Inflammatory macrophage treated with lipopolysaccharide for 1 hour (primary cell): ENCODE measurements around the gene MAN1A1.
"Not testable (repeated sequence)": the region's sequence is repeated elsewhere in the genome, so short reads cannot be mapped to it uniquely, and the experiment has no call there.

ENCODE experiments used
- DNase-seq, 2 donors: peaks; one replicate each; pipeline ENCODE4 v3.0.0-alpha.2; 2020 to 2022

The MAN1A1 gene

DNA sequence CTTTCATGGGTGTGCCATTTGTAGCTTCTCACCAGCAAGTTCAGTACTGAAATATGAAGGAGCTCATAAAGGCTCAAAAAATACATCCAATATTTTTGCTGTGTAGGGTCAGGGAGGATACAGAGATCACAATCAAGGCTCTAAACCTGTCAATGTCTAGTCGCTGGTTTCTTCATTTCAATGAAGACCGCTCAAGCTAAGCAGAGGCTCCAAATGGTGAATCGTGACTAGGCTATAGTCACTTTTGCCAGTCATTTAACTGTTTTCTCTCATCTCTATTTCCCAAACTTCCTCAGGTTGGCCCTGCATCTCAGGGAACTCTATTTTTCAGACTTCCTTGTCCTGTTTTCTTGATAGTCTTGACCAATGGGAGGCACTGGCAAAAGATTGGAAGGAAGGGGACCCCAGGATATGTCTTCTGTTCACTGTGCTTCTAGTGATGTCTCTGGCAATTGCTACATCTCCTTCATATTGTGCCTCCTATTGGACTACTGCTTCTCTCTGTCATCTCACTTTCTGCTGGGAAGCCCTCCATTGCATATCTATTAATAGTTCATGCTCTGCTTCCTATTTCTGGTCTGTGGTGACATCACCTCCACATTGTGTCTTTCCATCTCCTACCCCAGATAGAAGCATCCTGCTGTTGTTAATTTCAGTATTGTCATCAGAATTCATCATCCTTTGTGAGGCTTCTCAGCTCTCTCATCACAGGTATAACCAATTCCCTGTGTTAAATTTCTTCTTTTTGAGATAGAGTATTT is 183.4 kb downstream of the MAN1A1 start:
- DNase-seq, result peak in 1 of 2 donors; percentile 42

DNA sequence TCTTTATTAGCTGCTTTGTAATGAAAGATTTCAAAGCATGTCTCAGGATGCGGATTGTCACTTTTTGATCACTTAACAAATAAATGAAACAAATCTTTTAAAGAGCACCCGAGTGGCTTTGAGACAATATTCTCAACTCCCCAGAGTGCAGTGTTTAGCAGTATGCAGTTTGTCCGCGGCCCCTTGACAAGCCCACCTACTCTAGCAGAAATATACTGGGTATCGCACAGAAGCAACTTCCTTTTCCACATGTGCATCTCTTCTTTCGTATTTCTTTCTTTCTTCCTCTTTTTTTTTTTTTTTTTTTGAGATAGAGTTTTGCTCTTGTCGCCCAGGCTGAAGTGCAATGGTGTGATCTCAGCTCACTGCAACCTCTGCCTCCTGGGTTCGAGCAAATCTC is 186.6 kb downstream of the MAN1A1 start:
- DNase-seq, result no peak

DNA sequence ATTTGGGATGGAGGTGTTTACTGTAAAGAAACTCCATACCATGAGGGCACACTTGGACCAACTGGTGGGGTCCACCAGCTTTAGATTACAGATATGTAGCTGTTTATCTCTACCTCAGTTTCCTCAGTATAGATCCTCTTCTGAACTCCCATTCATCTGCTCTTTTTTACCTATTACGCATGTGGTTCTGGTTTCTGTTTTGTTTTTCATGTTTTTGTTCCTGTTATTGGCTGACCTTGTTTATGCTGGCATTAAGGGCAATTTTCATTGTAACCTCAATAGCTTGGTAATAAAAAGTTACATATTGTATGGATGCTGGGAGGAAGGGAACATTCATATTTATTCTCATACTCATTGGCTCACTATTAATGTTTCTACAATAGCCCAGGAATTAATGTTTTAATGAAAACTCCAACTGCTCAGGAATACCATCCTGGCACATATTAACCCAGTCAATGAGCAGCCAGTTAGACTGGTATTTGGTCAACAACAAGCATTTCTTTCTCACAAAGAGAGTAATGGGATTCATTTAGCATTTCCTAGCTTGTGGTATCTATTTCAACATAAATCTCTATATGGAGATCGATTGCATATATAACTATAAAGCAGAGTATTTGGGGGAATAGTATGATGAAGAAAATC is 187.3 kb downstream of the MAN1A1 start:
- no peak for DNase-seq

DNA sequence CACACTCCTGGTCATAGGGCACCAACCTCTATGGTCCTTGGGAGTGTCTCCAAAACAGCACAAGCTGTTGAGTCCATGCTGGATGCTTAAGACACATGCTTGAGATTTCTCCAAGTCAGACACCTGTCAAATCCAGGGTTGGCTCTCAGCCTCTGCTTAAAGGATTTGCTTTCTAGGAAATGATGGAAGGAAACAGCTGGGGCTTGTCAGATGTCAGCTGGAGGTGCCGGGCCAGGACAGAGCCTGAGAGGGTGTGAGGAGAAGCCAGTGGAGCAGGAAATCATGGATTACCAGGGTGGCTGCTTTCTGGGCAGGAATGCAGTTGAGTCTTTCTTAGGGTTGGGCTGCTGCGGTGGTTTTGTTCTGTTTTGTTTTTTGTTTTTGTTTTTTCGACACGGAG is 188.1 kb downstream of the MAN1A1 start:
- no peak for DNase-seq

DNA sequence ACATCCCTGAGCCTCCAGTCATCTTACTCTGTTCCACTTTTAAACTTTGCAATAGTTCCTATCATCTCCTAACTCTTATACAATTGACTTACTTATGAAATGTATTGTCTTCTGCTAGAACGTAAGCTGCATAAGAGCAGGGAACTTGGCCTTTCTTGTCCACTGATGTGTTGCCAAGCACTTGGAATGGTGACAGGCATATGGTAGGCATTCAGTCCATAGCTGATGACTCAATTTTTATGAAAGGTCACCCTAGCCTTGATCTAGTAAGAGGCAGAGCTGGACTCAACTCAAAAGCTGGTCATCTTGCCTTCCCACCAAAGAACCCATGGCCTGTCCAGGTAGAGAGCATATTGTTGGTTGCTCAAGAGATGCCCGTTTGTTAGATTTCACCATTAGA is 188.7 kb downstream of the MAN1A1 start:
- no peak for DNase-seq

DNA sequence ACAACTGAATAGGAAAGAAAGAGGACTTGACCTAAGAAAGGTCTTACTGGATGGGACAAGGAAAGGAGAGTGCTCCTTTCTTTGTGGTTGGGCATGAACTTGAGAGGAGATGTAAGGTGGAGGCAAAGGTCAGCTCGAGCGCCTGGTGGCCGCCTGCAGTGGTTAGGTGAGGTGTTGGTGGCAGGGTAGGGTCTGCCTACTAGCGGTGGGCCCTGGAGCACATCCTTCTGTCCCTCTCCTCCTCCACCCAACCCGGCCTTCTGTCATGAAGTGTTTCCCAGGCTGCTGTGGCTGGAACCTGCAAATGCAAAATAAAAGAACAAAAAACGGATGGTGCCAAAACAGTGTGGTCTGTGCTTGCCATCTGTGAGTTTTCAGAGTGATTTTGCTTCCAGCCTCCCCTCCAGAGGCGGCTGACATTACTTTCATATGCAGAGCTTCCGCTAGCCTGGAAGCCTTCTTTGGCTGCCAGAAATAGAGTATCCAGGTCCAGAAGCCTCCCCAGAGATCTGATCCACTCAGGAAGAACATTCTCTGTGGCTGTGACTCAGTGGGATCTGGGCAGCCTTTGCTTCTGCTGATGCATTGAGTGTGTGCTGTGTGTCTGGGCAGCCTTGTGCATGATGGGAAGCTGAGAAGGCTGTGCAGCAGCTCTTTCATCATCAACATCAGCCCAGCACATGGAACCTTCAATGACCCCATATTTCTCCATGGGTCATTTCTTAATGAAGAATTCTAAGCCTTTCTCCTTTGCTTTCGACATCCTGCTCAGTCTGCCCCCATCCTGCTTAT is 191.3 kb downstream of the MAN1A1 start:
- peak; percentile 78 to 89 for DNase-seq

DNA sequence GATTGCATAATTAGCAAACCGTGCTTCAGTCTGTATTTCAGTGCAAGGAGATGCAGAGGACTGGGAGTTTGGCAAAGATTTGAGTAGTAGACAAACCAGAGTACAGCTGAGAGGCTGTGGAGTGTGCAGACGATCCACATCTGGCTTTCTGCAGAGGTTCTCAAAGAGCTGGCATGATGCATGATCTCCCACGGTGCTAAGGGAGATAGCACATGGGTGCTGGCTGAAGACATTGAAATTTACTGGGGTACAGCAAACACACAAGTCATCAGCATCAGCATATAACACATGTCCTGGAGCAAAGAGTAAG is 192.1 kb downstream of the MAN1A1 start:
- no peak for DNase-seq

DNA sequence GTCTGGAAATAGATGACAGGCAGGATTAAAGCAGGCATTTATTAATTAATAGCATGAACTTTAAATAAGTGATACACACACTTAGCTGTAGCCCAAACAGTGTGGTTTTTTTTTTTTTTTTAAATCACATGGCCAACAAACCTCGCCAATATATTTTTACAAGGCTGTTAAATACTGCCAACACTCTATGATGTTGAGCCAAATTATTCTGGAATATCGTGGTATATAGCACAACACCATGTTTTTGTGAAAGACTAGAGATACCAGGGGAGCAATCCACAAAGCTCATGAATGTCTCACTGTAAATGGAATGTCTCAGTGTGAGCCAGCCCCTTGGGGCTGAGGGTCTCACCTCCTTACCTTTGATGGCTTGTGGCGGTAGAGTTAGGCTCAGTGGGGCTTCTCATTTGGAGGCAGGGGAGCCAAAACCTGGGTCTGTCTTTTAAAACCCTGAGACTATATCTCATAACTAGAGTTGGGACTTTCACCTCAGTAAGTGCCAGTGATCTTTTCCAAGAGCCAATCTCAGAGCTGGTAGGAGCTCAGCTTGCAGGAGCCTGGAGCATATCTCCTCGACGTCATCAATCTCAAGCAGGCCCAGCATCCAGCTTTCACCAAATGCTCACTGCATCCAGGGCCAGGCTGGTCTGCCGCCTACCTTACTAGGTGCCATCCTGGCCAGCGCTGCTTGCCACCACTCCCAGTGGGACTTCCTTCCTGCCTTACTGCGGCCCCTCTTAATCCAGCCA is 192.6 kb downstream of the MAN1A1 start:
- no peak for DNase-seq

DNA sequence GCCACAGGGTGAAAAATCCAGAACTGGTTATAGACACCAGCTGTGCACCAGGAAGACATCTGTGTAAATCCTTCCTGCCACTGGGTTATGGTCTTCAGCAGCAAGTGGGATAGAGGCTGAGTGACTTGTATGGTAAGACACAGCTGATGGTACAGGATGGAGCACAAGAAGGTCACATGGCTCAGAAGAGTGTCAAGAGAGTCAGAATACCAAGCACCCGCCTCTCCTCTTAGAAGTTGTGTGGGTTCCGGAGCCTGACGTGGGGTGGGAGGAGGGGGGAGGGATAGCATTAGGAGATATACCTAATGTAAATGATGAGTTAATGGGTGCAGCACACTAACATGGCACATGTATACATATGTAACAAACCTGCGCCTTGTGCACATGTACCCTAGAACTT is 193.5 kb downstream of the MAN1A1 start:
- DNase-seq, result not testable (repeated sequence)

DNA sequence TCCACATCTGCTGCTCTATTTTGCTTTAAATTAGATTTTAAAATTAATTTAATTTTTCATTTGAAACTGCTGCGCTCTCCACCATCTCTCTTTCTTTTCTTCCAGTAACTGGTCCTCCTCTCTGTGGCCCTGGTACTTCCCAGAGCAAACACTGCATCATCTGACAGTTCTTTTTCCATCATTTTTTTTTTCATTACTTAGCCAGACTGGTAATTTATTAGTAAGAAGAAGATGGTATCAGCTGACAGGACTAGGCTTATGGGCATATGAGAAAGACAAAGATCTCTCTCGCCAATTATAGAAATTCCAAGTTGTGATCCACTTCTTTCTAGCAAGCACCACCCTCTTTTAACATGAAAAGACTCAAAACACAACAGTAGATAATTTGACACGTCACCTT is 197.4 kb downstream of the MAN1A1 start:
- DNase-seq, result no peak

DNA sequence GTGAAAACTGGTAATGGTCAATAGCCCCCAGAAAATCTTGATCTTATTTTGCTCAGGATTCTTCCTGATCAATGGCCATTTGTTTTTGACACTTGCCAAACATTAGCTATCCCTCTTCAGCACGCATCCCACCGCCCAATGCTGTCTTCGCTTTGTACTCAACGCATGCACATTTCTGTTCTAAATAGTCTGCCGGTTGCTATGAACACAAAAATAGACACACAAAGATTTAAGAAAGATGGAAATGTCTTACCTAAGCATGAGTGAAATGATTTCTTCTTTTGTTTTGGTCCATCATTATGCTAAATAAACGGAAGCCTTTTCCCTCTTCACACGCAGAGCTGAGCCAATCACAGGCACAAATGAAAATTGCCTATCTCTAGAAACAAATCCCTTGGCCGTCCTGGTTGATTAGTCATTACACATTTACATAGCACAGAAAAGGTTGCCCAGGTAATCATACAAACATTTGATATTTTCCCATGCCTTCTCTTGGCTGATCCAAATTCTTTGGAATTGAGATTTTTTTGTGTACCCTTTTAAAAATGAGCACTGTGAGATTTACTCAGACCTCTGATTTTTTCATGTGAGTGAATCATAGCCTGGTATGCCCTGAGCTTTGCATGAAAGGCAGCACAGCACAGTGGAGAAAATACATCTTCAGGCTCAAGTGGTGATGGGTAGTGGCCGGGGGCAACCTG is 200.6 kb downstream of the MAN1A1 start:
- DNase-seq, result no peak

DNA sequence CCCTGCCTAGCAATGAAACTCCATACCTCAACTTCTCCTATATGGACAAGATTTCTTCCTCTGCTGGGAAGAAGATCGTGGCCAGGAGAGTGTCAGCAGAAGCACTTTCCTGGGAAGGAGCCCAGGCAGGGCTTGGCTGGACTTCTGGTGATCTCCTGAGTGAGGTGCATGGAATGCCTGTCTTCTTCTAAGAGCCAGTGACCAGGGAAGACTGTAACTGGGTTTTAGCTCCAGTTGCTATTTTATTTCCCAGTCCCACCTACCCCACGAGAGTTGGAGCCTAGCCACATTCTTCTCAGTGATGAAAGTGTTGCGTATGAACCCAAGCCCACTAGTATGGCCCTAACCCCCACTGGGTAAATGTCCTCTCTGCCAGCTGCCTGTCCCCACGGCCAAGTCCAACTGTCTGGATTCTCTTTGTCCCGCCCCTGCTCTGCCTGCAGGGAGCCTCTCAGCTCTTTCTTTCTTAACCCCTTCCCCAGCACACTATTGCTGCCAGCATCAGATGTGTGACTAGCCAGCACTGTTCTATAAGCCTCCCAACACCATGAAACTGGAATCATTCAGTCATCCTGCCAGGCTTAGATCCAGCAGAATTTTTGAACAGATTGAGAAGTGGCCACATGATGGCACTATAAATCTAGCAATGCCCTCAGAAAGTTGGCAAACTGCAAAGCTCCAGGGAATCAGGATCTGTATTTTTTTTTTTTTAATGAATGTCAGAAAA is 201.3 kb downstream of the MAN1A1 start:
- peak; percentile 53 to 79 for DNase-seq

DNA sequence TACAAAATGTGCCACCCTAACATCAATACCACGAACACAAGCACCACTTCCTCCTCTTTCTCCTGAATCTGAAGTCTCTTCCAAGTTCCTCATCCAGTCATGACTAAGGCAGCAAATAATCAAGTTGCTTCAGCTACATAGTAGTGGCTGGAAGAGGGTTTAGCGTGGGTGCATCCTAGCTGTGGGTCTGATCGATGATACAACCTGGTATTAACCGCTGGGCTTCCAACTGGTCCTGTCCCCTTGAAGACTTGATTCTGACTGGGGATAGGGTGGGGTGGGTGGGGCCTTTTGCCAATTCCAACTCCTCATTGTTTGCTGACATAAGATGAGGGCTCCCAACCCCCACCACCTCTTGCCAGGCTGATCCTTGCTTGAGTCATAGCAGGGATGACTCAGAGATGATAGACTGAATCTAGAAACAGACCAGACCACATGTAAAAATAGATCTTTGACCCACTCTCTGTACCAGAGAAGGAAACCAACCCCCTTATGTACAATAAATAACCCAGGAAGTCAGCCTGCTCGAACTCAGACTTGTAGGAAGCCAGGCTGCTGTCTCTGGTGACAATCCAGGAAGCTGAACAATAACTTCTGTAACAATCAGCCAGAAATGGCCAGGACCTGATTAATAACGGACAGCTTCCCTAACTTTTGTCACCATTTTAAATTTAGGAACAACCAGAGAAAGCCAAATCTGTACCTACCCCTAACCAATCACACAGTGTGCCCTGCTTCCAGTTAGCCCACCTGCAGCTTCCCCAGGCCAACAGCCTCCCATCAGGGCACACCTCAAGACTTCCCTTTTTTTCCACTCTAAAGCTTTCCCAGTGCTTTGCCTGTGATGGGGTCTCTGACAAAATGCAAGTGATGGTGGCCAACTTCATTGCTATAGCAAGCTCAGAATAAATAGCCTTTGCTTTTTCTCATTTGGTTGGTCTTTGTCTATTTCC is 202.2 kb downstream of the MAN1A1 start:
- DNase-seq, result peak; percentile 89 to 96

DNA sequence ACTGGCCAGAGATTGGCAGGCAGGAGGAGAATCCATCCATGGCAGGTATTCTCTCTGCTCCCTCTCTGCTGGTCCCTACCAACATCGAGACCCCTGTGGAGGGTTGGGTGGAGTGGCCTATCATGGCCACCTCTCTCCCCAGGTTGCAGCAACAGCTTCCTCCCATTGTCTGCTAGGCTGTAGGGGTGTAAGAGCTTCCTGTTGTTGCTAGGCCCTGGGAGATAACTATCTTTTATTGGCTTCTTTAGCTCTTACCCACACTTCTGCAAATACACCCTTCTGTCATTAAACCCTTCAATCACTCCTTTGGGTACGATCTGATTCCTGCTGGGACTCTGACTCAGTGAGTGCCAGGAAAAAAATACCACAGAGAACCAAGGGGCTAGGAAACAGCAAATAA is 204.4 kb downstream of the MAN1A1 start:
- no peak for DNase-seq

DNA sequence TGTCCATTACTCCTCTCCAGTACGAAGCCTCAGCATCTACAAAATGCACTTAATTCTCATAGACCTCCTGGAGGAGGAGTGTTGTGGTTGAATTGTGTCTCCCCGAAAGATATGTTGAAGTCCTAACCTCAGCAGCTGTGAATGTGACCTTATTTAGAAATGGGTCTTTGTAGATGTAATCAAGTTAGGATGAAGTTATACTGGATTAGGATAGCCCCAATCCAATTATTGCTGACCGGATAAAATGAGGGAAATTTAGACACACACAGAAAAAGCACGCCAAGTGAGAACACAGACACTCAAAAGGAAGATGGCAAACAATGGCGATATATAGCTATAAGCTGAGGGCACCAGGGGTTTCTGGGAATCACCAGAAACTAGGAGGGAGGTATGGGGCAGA is 206.9 kb downstream of the MAN1A1 start:
- no peak for DNase-seq

DNA sequence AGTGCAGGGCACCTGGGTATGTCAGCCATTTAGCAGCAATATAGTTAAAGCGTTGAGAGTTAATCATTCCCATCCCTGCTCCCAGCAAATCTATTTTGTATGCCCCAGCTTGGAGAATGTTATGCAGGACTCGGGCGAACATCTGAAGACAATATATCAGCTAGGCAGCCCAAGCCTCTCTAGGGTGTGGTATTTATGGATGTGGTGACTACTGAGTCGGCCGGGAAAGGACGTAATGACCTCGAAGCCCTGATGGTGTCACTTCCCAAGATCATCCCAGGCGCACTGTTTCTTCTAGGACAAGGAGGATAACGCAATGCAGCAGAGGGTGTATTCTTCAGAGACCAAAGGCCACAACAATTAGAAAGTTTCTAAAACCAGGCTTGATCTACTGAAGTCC is 207.5 kb downstream of the MAN1A1 start:
- DNase-seq, result no peak

DNA sequence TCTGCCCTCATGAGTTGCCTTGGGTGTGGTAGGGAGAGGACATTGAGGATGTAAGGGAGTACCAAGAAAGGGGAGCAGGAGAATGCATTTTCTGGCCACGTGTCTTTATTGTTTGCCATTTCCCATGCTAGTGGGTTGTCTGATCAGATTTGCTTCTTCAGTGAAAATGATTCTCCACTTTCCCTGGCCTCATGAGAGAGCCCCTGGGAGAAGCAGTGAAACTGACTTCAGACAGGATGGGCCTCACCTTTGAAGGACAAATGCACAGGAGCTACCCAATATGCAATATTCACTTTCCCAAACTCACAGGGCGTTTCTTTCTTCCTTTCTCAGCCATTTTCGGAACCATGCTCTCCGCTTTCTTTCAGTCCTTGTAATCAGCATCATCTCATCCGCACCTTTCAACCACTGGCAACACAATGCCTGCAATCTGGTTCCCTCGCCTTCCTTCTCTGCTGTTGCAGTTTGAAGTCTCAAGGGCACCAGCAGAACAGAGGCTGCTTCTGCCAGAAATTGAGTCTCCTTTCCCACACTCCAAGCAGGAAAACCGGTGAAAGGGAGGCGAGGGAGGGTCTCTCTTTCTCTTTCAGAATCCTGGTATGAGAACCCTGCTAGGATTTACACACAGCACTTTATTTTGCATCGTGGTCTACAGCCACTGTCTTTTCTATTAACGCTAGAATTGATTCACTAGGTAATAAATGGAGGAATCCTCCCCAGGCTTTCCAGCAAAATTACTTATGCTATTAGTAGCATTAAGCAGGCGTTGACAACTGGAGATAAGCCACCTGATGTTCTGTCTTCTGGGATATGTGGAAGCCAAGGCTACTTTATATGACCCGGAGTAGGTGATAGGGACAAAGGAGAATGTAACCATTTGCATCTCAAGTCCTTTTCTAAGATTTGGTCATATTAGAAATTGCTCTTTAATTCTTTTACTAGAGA is 209.1 kb downstream of the MAN1A1 start:
- DNase-seq, result no peak

DNA sequence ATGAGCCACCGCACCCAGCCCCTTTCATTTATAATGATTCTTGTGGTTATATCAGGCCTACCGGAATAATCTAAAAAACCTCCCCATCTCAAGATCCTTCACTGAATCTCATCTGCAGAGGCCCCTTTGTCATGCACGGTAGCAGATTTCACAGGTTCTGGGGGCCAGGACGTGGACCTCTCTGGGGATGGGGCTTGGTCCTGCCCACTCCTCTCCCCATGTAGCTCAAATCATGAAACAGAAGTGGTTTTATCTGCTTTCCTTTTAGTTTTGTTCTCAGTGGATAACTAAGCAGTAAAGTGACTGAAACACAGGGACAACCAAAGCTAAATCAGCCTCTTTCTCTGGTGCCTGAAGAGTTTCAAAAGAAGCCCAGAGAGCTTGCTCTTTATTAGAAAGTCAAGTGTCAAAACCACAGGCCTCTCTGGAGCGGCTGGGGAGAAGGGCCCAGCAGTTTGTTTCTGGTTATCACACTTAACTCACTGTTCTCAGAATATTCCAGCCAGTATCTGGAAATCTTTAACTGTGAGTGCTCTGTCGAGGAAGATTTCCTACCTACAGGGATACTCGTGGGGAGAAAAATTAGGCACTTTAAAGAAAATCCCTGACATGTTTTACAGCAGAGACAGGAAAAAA is 210.5 kb downstream of the MAN1A1 start:
- DNase-seq, result no peak
